HL-60 (cell line): ENCODE results near the gene EBF3.

Experiments
- CTCF ChIP-seq: IDR thresholded peaks from one replicate; pipeline ENCODE4 v1.5.1; 2011; ENCODE audit warnings: low read length, control low read depth, inconsistent platforms; ENCODE audit not compliant: insufficient read depth
- GABPA ChIP-seq: IDR thresholded peaks from 2 replicates; pipeline ENCODE4 v1.6.1; 2012; ENCODE audit warnings: low read depth
- POLR2AphosphoS5 ChIP-seq: IDR thresholded peaks from 2 replicates; pipeline ENCODE4 v1.6.1; 2012; ENCODE audit warnings: low read depth
- REST ChIP-seq: IDR thresholded peaks from 2 replicates; pipeline ENCODE4 v1.6.1; 2012; ENCODE audit warnings: low read depth; ENCODE audit not compliant: insufficient replicate concordance

GRCh38 chr10:129938460-129938859, 25.6 kb downstream of the EBF3 start:
- TF ChIP-seq CTCF: no peak
- no peak for TF ChIP-seq REST
- no peak for TF ChIP-seq POLR2AphosphoS5
- no peak for TF ChIP-seq GABPA
